HepG2 (cell line): ENCODE results near the gene PAIP1. TPM values are rescaled to one million over a fixed set of nuclear protein-coding genes. Genes with fewer than 3 reads are reported as not detected.

Experiments
- CBX1 ChIP-seq: IDR thresholded peaks from one replicate; pipeline ENCODE4 v1.6.1; 2016; ENCODE audit warnings: antibody characterized with exemption, low read depth
- DNMT3B ChIP-seq: conservative IDR thresholded peaks from 2 replicates; pipeline ENCODE4 v1.6.1; 2016; ENCODE audit warnings: missing biosample characterization, control low read depth
- EZH2 ChIP-seq: conservative IDR thresholded peaks from 2 replicates; pipeline ENCODE4 v1.6.1; 2012; ENCODE audit warnings: mild to moderate bottlenecking, low read depth, low read length, moderate library complexity
- KLF11 ChIP-seq: IDR thresholded peaks from 2 replicates; pipeline ENCODE4 v1.6.1; 2016; ENCODE audit warnings: missing compliant biosample characterization
- NCOA1 ChIP-seq: sonication (generic); formaldehyde crosslinking; IDR thresholded peaks from 2 replicates; pipeline ENCODE4 v1.9.0; 2021; ENCODE audit warnings: missing genetic modification reagents
- PCBP1 ChIP-seq: fragments of 200-400 bp; formaldehyde crosslinking; IDR thresholded peaks from 2 replicates; pipeline ENCODE4 v1.6.1; 2017; ENCODE audit warnings: mild to moderate bottlenecking, low read depth, low read length, borderline replicate concordance
- PHF8 ChIP-seq: sonication (generic); formaldehyde crosslinking; IDR thresholded peaks from 2 replicates; pipeline ENCODE4 v1.5.0; 2020; ENCODE audit warnings: missing genetic modification reagents
- SIX4 ChIP-seq: sonication (generic); formaldehyde crosslinking; IDR thresholded peaks from 2 replicates; pipeline ENCODE4 v1.4.0; 2020; ENCODE audit warnings: missing genetic modification reagents
- SPEN ChIP-seq: sonication (generic); formaldehyde crosslinking; IDR thresholded peaks from 2 replicates; pipeline ENCODE4 v1.5.1; 2020; ENCODE audit warnings: low read depth, mild to moderate bottlenecking, missing genetic modification reagents
- SRSF4 ChIP-seq: fragments of 200-400 bp; formaldehyde crosslinking; IDR thresholded peaks from one replicate; pipeline ENCODE4 v1.6.1; 2018; ENCODE audit warnings: mild to moderate bottlenecking, low read depth, low read length, moderate library complexity; ENCODE audit not compliant: poor library complexity, severe bottlenecking
- ZBTB20 ChIP-seq: sonication (generic); formaldehyde crosslinking; IDR thresholded peaks from 2 replicates; pipeline ENCODE4 v1.8.1; 2023; ENCODE audit warnings: missing genetic modification reagents, low read depth, mild to moderate bottlenecking, borderline replicate concordance
- ZFX ChIP-seq: sonication (generic); formaldehyde crosslinking; IDR thresholded peaks from 2 replicates; pipeline ENCODE4 v1.4.0; 2020; ENCODE audit warnings: mild to moderate bottlenecking, low read depth, missing genetic modification reagents, moderate library complexity
- ZNF3 ChIP-seq: IDR thresholded peaks from 2 replicates; pipeline ENCODE4 v1.7.0; 2017; ENCODE audit warnings: inconsistent platforms
- ZNF510 ChIP-seq: sonication (generic); formaldehyde crosslinking; IDR thresholded peaks from 2 replicates; pipeline ENCODE4 v1.4.0; 2020; ENCODE audit warnings: low read depth, mild to moderate bottlenecking, missing genetic modification reagents
- ZNF558 ChIP-seq: sonication (generic); formaldehyde crosslinking; IDR thresholded peaks from 2 replicates; pipeline ENCODE4 v1.9.0; 2022; ENCODE audit warnings: mild to moderate bottlenecking, missing genetic modification reagents, borderline replicate concordance
- ZNF749 ChIP-seq: sonication (generic); formaldehyde crosslinking; IDR thresholded peaks from 2 replicates; pipeline ENCODE4 v1.8.0; 2022; ENCODE audit warnings: mild to moderate bottlenecking, missing genetic modification reagents, moderate library complexity, borderline replicate concordance
- ZSCAN22 ChIP-seq: sonication (generic); formaldehyde crosslinking; IDR thresholded peaks from 2 replicates; pipeline ENCODE4 v1.4.0; 2020; ENCODE audit warnings: mild to moderate bottlenecking, missing genetic modification reagents
- polyA plus RNA-seq, 8 experiments: library from polyadenylated mRNA; depleted of rRNA in 3 of 8; stranded (reverse) in 7 of 8; unstranded in 1 of 8; fragments of >200 nt; fragmentation: Illumina TruSeq in 4 of 8; extraction: Trizol in 4 of 8; gene quantifications; 2 replicates each; pipeline versions ENCODE4 v1.2.1 to v1.2.3, GENCODE V29; 2011 to 2016; ENCODE audit warnings: low read depth in 4 of 8, missing spikeins in 1 of 8, mixed read lengths in 1 of 8; ENCODE audit not compliant: insufficient read depth in 1 of 8
- total RNA-seq, 5 experiments: library from RNA; depleted of rRNA; stranded (reverse); fragments of >200 nt; fragmentation: Illumina TruSeq; extraction: Trizol; gene quantifications; 2 replicates each; pipeline ENCODE4 v1.2.3, GENCODE V29; 2016; ENCODE audit warnings: low read depth in 1 of 5
- TF ChIP-seq, protein P1 (sequence below): sonication (generic); formaldehyde crosslinking; IDR thresholded peaks from 2 replicates; pipeline ENCODE4 v1.8.0; 2022; ENCODE audit warnings: mild to moderate bottlenecking, missing genetic modification reagents, moderate library complexity
- TF ChIP-seq, protein P2 (sequence below): sonication (generic); formaldehyde crosslinking; conservative IDR thresholded peaks from 2 replicates; pipeline ENCODE4 v1.8.1; 2023; ENCODE audit warnings: missing genetic modification reagents
- TF ChIP-seq, protein P3 (sequence below): sonication (generic); formaldehyde crosslinking; IDR thresholded peaks from 2 replicates; pipeline ENCODE4 v1.4.0; 2020; ENCODE audit warnings: mild to moderate bottlenecking, missing genetic modification reagents
- TF ChIP-seq, protein P4 (sequence below): sonication (generic); formaldehyde crosslinking; IDR thresholded peaks from 2 replicates; pipeline ENCODE4 v1.4.0; 2020; ENCODE audit warnings: low read depth, missing genetic modification reagents
- TF ChIP-seq, protein P5 (sequence below): sonication (generic); formaldehyde crosslinking; IDR thresholded peaks from 2 replicates; pipeline ENCODE4 v1.8.0; 2022; ENCODE audit warnings: mild to moderate bottlenecking, missing genetic modification reagents, borderline replicate concordance

Gene PAIP1
- total and polyA plus RNA-seq, 2 of the 13 experiments (the other 11 are each of a cell fraction or from before 2014, with no cell fraction given): 96.6 to 116 TPM

DNA sequence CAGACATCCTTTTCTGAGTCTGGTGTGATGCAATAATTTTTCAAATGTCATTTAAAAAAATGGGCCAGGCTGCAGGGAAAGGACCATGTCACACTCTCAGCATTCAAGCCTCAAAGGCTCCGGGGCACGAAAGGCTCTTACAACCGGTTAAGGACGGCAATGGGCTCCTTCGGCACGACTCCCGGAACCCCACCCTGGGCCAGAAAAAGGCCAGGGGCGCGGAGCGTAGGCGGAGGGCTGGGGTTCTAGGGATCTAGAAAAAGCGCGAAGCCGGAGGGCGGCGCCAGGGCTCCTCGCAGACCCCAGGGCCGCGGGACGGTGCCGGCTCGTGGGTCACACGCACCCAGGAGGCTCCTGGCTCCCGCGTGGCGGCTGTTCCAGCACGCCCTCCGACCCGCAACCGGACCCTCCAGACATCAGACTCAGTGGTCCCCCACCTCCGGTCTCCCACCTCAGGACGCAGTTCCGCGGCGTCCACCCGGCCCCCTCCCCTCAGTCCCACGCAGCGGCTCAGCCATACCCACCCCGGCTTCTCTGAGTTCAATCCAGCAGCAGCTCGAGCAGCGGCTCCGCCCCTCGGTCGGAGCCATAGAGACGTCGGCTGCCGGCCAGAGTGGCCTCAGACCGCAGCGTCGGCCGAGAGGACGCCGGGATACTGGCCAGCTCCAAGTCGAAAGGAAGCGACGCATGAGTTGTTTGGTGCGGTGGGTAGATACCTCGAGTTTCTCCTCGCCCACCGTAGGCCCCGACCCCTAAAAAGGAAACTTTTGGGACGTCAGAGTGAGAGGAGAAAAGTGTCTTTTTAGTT is 73.4 kb downstream of the PAIP1 start, which contains the start of gene TMEM267 (continued):
- TF ChIP-seq ZBTB20 (CRISPR knock-in tag) (no peak), SRSF4 (no peak), PCBP1 (0 out of 2 replicates have a peak, but pooled peaks have one; percentile 63), ZNF510 (no peak), ZNF558 (peak; percentile 66; the same call in 1 of the 2 replicates), SPEN (peak; percentile 69), EZH2 (no peak), SIX4 (CRISPR knock-in tag) (no peak), DNMT3B (CRISPR knock-in tag) (0 out of 2 replicates have a peak, but pooled peaks have one; percentile 61), KLF11 (CRISPR knock-in tag) (no peak; the same call in 1 of the 2 replicates), ZNF3 (no peak), PHF8 (CRISPR knock-in tag) (peak; percentile 95), CBX1 (no peak), ZFX (peak; percentile 92), ZNF749 (CRISPR knock-in tag) (peak; percentile 43; the same call in 1 of the 2 replicates), NCOA1 (CRISPR knock-in tag) (no peak), ZSCAN22 (CRISPR knock-in tag) (no peak; the same call in 1 of the 2 replicates)
- TF ChIP-seq, protein P1, sequence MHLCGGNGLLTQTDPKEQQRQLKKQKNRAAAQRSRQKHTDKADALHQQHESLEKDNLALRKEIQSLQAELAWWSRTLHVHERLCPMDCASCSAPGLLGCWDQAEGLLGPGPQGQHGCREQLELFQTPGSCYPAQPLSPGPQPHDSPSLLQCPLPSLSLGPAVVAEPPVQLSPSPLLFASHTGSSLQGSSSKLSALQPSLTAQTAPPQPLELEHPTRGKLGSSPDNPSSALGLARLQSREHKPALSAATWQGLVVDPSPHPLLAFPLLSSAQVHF (CRISPR knock-in tag): peak; percentile 79; the same call in 1 of the 2 replicates
- TF ChIP-seq, protein P2, sequence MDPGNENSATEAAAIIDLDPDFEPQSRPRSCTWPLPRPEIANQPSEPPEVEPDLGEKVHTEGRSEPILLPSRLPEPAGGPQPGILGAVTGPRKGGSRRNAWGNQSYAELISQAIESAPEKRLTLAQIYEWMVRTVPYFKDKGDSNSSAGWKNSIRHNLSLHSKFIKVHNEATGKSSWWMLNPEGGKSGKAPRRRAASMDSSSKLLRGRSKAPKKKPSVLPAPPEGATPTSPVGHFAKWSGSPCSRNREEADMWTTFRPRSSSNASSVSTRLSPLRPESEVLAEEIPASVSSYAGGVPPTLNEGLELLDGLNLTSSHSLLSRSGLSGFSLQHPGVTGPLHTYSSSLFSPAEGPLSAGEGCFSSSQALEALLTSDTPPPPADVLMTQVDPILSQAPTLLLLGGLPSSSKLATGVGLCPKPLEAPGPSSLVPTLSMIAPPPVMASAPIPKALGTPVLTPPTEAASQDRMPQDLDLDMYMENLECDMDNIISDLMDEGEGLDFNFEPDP (CRISPR knock-in tag): no peak
- TF ChIP-seq, protein P3, sequence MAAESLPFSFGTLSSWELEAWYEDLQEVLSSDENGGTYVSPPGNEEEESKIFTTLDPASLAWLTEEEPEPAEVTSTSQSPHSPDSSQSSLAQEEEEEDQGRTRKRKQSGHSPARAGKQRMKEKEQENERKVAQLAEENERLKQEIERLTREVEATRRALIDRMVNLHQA (CRISPR knock-in tag): no peak; the same call in 1 of the 2 replicates
- TF ChIP-seq, protein P4, sequence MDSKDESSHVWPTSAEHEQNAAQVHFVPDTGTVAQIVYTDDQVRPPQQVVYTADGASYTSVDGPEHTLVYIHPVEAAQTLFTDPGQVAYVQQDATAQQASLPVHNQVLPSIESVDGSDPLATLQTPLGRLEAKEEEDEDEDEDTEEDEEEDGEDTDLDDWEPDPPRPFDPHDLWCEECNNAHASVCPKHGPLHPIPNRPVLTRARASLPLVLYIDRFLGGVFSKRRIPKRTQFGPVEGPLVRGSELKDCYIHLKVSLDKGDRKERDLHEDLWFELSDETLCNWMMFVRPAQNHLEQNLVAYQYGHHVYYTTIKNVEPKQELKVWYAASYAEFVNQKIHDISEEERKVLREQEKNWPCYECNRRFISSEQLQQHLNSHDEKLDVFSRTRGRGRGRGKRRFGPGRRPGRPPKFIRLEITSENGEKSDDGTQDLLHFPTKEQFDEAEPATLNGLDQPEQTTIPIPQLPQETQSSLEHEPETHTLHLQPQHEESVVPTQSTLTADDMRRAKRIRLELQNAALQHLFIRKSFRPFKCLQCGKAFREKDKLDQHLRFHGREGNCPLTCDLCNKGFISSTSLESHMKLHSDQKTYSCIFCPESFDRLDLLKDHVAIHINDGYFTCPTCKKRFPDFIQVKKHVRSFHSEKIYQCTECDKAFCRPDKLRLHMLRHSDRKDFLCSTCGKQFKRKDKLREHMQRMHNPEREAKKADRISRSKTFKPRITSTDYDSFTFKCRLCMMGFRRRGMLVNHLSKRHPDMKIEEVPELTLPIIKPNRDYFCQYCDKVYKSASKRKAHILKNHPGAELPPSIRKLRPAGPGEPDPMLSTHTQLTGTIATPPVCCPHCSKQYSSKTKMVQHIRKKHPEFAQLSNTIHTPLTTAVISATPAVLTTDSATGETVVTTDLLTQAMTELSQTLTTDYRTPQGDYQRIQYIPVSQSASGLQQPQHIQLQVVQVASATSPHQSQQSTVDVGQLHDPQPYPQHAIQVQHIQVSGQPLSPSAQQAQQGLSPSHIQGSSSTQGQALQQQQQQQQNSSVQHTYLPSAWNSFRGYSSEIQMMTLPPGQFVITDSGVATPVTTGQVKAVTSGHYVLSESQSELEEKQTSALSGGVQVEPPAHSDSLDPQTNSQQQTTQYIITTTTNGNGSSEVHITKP (CRISPR knock-in tag): peak; percentile 54; the same call in 1 of the 2 replicates
- TF ChIP-seq, protein P5, sequence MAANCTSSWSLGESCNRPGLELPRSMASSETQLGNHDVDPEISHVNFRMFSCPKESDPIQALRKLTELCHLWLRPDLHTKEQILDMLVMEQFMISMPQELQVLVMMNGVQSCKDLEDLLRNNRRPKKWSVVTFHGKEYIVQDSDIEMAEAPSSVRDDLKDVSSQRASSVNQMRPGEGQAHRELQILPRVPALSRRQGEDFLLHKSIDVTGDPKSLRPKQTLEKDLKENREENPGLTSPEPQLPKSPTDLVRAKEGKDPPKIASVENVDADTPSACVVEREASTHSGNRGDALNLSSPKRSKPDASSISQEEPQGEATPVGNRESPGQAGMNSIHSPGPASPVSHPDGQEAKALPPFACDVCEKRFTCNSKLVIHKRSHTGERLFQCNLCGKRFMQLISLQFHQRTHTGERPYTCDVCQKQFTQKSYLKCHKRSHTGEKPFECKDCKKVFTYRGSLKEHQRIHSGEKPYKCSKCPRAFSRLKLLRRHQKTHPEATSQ: no peak
